A549 (cell line): Measurements from ENCODE around the gene KCNIP4. TPM values are rescaled to one million over a fixed set of nuclear protein-coding genes. Genes with fewer than 3 reads are reported as not detected.

Experiments
- ATAC-seq, 2 experiments: fragments of 200-7000 bp in 1 of 2; fragments of >200 bp in 1 of 2; cut with Nextera tagmentation in 1 of 2; cut with Tn5 transposase in 1 of 2; 3 replicates each; pipeline versions ENCODE4 v1.8.0 to v1.9.1; 2018 to 2020; ENCODE audit warnings: mild to moderate bottlenecking in 1 of 2, moderate library complexity in 1 of 2
- CTCF ChIA-PET: fragments of 300-600 bp; sonication (Branson Sonifier 250); formaldehyde crosslinking; extraction: SDS; loops from one replicate; lab custom pipeline; 2021; ENCODE audit warnings: antibody characterized with exemption, inconsistent platforms; lab: Yijun Ruan, JAX
- POLR2A ChIA-PET: fragments of 350-600 bp; formaldehyde crosslinking; extraction: SDS; loops from one replicate; lab custom pipeline; 2021; ENCODE audit warnings: antibody characterized with exemption, inconsistent platforms; lab: Yijun Ruan, JAX
- DNase-seq, 2 experiments: peaks; one replicate each; pipeline versions ENCODE4 v3.0.0 to v3.0.0-alpha.2; 2011 to 2016; ENCODE audit warnings: low read depth in 1 of 2, low spot score in 1 of 2
- FAIRE-seq: peaks from 2 replicates; lab custom pipeline; 2011; peaks lifted over from hg19 to GRCh38; lab: Jason Lieb, UNC
- H3K27ac ChIP-seq, 2 experiments: fragments of >200 bp; sonication (Bioruptor Twin); formaldehyde crosslinking; 3 replicates each; pipeline ENCODE4 v1.5.1; 2016 to 2017
- H3K4me1 ChIP-seq: fragments of >200 bp; sonication (Bioruptor Twin); formaldehyde crosslinking; 3 replicates; pipeline ENCODE4 v1.6.1; 2016
- H3K4me2 ChIP-seq: fragments of >200 bp; sonication (Bioruptor Twin); formaldehyde crosslinking; 3 replicates; pipeline ENCODE4 v1.6.1; 2016
- H3K4me3 ChIP-seq: fragments of >200 bp; sonication (Bioruptor Twin); formaldehyde crosslinking; 3 replicates; pipeline ENCODE4 v1.5.1; 2016
- H3K9me3 ChIP-seq: fragments of >200 bp; sonication (Bioruptor Twin); formaldehyde crosslinking; 3 replicates; pipeline ENCODE4 v1.6.1; 2016
- CEBPB ChIP-seq, 2 experiments: fragments of >200 bp in 1 of 2; sonication (Bioruptor Twin) in 1 of 2; formaldehyde crosslinking in 1 of 2; IDR thresholded peaks; 2 replicates each; pipeline ENCODE4 v1.6.1; 2012 to 2016
- CHD4 ChIP-seq: fragments of 200-600 bp; sonication (generic); IDR thresholded peaks from 2 replicates; pipeline ENCODE4 v1.6.1; 2016; ENCODE audit warnings: antibody characterized with exemption, mild to moderate bottlenecking, borderline replicate concordance
- EP300 ChIP-seq, 2 experiments: fragments of >200 bp; sonication (Bioruptor Twin); formaldehyde crosslinking; IDR thresholded peaks; 2 replicates in 1 of 2; 3 replicates in 1 of 2; pipeline ENCODE4 v1.6.1; 2016 to 2017
- FOSB ChIP-seq: fragments of 250-450 bp; sonication (Bioruptor Pico); IDR thresholded peaks from 2 replicates; pipeline ENCODE4 v1.5.0; 2020; ENCODE audit warnings: mild to moderate bottlenecking, moderate library complexity
- FOXS1 ChIP-seq: fragments of 250-450 bp; sonication (Bioruptor Pico); IDR thresholded peaks from 2 replicates; pipeline ENCODE4 v1.5.0; 2020; ENCODE audit warnings: mild to moderate bottlenecking, moderate library complexity
- GATA3 ChIP-seq: IDR thresholded peaks from 2 replicates; pipeline ENCODE4 v1.6.1; 2012; ENCODE audit warnings: borderline replicate concordance
- HDAC2 ChIP-seq: fragments of 200-600 bp; sonication (generic); IDR thresholded peaks from 2 replicates; pipeline ENCODE4 v1.6.1; 2016
- HEYL ChIP-seq: fragments of 250-450 bp; sonication (Bioruptor Pico); IDR thresholded peaks from 2 replicates; pipeline ENCODE4 v1.8.0; 2021; ENCODE audit warnings: mild to moderate bottlenecking, moderate library complexity
- MAZ ChIP-seq: fragments of 150-350 bp; IDR thresholded peaks from 2 replicates; pipeline ENCODE4 v1.6.1; 2014; ENCODE audit warnings: antibody characterized with exemption, low read depth, low read length, borderline replicate concordance
- MYC ChIP-seq: IDR thresholded peaks from 2 replicates; pipeline ENCODE4 v1.6.1; 2012; ENCODE audit warnings: mild to moderate bottlenecking, inconsistent platforms, low read length, improper control_type of control experiment, borderline replicate concordance
- NFE2L2 ChIP-seq: fragments of 150-350 bp; conservative IDR thresholded peaks from 2 replicates; pipeline ENCODE4 v1.6.1; 2014; ENCODE audit warnings: low read length
- NPAS2 ChIP-seq: fragments of 250-450 bp; sonication (Bioruptor Pico); IDR thresholded peaks from 2 replicates; pipeline ENCODE4 v1.8.0; 2022; ENCODE audit warnings: mild to moderate bottlenecking, moderate library complexity, borderline replicate concordance
- POLR2A ChIP-seq: IDR thresholded peaks from 2 replicates; pipeline ENCODE4 v1.6.1; 2012; ENCODE audit warnings: mild to moderate bottlenecking, low read length
- RAD21 ChIP-seq, 2 experiments: fragments of >200 bp in 1 of 2; sonication (Bioruptor Twin) in 1 of 2; formaldehyde crosslinking in 1 of 2; IDR thresholded peaks in 1 of 2; conservative IDR thresholded peaks in 1 of 2; 2 replicates in 1 of 2; 3 replicates in 1 of 2; pipeline ENCODE4 v1.6.1; 2012 to 2018; ENCODE audit warnings: inconsistent platforms in 1 of 2
- RARB ChIP-seq: fragments of 250-450 bp; sonication (Bioruptor Pico); IDR thresholded peaks from 2 replicates; pipeline ENCODE4 v1.8.0; 2021; ENCODE audit warnings: mild to moderate bottlenecking, moderate library complexity
- RCOR1 ChIP-seq: fragments of 150-350 bp; IDR thresholded peaks from 2 replicates; pipeline ENCODE4 v1.6.1; 2014; ENCODE audit warnings: antibody characterized with exemption, low read length, low read depth
- RFX5 ChIP-seq: fragments of 450-650 bp; IDR thresholded peaks from 2 replicates; pipeline ENCODE4 v1.7.1; 2014; ENCODE audit warnings: antibody characterized with exemption, mild to moderate bottlenecking, moderate library complexity
- RNF2 ChIP-seq: fragments of 200-600 bp; sonication (generic); IDR thresholded peaks from 2 replicates; pipeline ENCODE4 v1.6.1; 2016; ENCODE audit warnings: low read depth, mild to moderate bottlenecking, antibody characterized with exemption, moderate library complexity, borderline replicate concordance
- ZNF302 ChIP-seq: fragments of 250-450 bp; sonication (Bioruptor Pico); IDR thresholded peaks from 2 replicates; pipeline ENCODE4 v1.9.0; 2021; ENCODE audit warnings: inconsistent platforms, mild to moderate bottlenecking, moderate library complexity
- WGBS: methylation state at CpG from one replicate; pipeline ENCODE4 v1.1.6; 2017; ENCODE audit errors: missing lambda C conversion rate; 5-methylcytosine and 5-hydroxymethylcytosine counted together
- polyA plus RNA-seq, 4 experiments: library from polyadenylated mRNA; depleted of rRNA in 3 of 4; stranded (reverse); fragments of >200 nt; fragmentation: RNase III in 1 of 4; extraction: RNeasy Plus Mini Kit Qiagen cat#74134 plus additional on column Dnase treatment in 1 of 4; gene quantifications; 2 replicates in 3 of 4; 3 replicates in 1 of 4; pipeline ENCODE4 v1.2.3, GENCODE V29; 2011 to 2017
- TF ChIP-seq, protein P1 (sequence below): fragments of 250-450 bp; sonication (Bioruptor Pico); IDR thresholded peaks from 2 replicates; pipeline ENCODE4 v1.5.0; 2020; ENCODE audit warnings: low read depth, mild to moderate bottlenecking, moderate library complexity
- TF ChIP-seq, protein P2 (sequence below): IDR thresholded peaks from 2 replicates; pipeline ENCODE4 v1.6.1; 2012; ENCODE audit warnings: low read depth, borderline replicate concordance
- TF ChIP-seq, protein P3 (sequence below): fragments of >200 bp; sonication (Bioruptor Twin); formaldehyde crosslinking; IDR thresholded peaks from 2 replicates; pipeline ENCODE4 v1.6.1; 2016

Gene KCNIP4
- polyA plus RNA-seq, 2 of the 4 experiments (the other 2 are of a cell fraction): not detected

DNA sequence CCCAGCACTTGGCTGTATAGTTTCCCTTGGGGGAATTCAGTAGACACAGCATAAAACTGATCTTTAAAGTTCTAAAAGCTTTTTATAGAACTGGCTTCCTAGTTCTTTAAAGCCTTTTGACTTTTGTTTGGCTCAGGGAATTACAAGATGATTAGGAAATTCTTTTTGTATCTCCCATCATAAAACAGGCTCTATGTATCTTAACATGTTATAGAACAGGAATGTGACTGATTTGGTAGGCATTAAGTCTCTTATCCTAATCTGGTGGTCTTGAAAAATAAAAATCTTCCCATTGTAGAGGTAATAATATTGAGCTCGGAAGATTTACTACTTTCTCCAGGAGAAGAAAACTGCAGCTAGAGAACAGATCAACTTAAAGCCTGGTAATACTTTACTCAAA lies 262.7 kb downstream of the KCNIP4 start:
- 26% methylated on average over 1 of the region's 1 CpG for WGBS
- POLR2A ChIA-PET: no interaction called here

DNA sequence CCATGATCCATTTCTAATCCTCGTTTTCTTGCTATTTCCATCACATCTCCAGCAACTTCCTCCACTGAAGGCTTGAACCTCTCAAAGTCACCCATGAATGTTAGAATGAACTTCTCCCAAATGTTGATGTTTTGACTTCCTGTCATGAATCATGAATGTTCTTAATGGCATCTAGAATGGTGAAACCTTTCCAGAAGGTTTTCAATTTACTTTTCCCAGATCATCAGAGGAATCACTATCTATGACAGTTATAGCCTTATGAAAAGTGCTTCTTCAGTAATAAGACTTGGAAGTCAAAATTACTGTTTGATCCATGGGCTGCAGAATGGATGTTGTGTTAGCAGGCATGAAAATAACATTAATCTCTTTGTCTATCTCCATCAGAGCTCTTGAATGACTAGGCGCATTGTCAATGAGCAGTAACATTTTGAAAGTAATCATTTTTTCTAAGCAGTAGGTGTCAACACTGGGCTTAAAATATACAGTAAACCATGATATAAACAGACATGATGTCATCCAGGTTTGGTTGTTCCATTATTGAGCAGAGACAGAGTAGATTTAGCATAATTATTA lies 268.2 kb downstream of the KCNIP4 start:
- no peaks in the 10 kb centered on the region for H3K4me1 ChIP-seq
- no peak for FAIRE-seq
- 27% methylated on average over 2 of the region's 2 CpGs for WGBS
- CTCF ChIA-PET: no interaction called here
- no peaks in the 10 kb centered on the region for H3K9me3 ChIP-seq
- TF ChIP-seq CHD4: no peak
- TF ChIP-seq MYC: no peak
- TF ChIP-seq POLR2A: no peak
- no peak for TF ChIP-seq HEYL (CRISPR knock-in tag)
- no peak for TF ChIP-seq RAD21 (conservative IDR thresholded peaks at IDR 0.05 in 1 of 2, IDR thresholded peaks at IDR 0.05 in 1 of 2)
- TF ChIP-seq NFE2L2: no peak
- TF ChIP-seq, protein P1, sequence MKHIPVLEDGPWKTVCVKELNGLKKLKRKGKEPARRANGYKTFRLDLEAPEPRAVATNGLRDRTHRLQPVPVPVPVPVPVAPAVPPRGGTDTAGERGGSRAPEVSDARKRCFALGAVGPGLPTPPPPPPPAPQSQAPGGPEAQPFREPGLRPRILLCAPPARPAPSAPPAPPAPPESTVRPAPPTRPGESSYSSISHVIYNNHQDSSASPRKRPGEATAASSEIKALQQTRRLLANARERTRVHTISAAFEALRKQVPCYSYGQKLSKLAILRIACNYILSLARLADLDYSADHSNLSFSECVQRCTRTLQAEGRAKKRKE (CRISPR knock-in tag): no peak
- TF ChIP-seq, protein P2, sequence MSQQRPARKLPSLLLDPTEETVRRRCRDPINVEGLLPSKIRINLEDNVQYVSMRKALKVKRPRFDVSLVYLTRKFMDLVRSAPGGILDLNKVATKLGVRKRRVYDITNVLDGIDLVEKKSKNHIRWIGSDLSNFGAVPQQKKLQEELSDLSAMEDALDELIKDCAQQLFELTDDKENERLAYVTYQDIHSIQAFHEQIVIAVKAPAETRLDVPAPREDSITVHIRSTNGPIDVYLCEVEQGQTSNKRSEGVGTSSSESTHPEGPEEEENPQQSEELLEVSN: no peak
- TF ChIP-seq RCOR1: no peak
- no peak for TF ChIP-seq NPAS2
- no peak for TF ChIP-seq MAZ
- TF ChIP-seq GATA3: no peak
- TF ChIP-seq, all 56 proteins: peak for 0
- Histone ChIP-seq H3K4me3 (no peak overlapping the region), H3K27ac (no peak overlapping the region), H3K4me2 (no peak overlapping the region)
- ATAC-seq: no peak
- POLR2A ChIA-PET: no interaction called here
- no peak for DNase-seq

More for the DNA sequence above, 262.7 kb downstream of the KCNIP4 start:
- FAIRE-seq (no peak), ATAC-seq (no peak), DNase-seq (no peak)
- TF ChIP-seq RARB (CRISPR knock-in tag) (no peak), ZNF302 (CRISPR knock-in tag) (no peak)
- CTCF ChIA-PET: no interaction called here
- Histone ChIP-seq H3K4me2 (no peak overlapping the region), H3K4me3 (no peak overlapping the region), H3K27ac (no peak overlapping the region), H3K4me1 (no peaks in the 10 kb centered on the region), H3K9me3 (no peaks in the 10 kb centered on the region)

DNA sequence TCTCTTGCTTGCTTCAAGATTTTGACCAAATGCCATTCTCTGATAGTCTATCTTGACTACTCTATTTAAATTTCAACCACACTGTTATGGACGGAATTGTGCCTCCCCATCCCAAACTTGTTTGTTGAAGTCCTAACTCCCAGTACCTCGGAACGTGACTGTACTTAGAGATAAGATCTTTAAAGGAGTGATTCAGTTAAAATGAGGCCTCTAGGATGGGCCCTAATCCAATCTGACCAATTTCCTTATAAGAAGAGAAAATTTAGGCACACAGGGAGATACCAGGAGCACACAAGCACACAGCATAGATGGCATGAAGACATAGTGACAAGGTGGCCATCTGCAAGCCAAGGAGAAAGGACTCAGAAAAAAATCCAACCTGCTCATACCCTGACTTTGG lies 269.9 kb downstream of the KCNIP4 start:
- DNase-seq: no peak
- no peak for FAIRE-seq
- WGBS: 3% methylated on average over 3 of the region's 3 CpGs
- Histone ChIP-seq H3K4me1 (no peaks in the 10 kb centered on the region), H3K4me3 (no peak overlapping the region), H3K4me2 (no peak overlapping the region), H3K9me3 (no peaks in the 10 kb centered on the region), H3K27ac (no peak overlapping the region)
- POLR2A ChIA-PET: no interaction called here
- TF ChIP-seq MYC (no peak), FOSB (CRISPR knock-in tag) (no peak), FOXS1 (no peak), CEBPB (IDR thresholded peaks at IDR 0.05) (no peak), HDAC2 (no peak), EP300 (IDR thresholded peaks at IDR 0.05) (no peak), RFX5 (no peak), RNF2 (no peak), CHD4 (no peak)
- TF ChIP-seq, protein P3, sequence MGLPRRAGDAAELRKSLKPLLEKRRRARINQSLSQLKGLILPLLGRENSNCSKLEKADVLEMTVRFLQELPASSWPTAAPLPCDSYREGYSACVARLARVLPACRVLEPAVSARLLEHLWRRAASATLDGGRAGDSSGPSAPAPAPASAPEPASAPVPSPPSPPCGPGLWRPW: no peak
- no peak for ATAC-seq
- CTCF ChIA-PET: no interaction called here
